ENCODE results near the gene RPL12.

The RPL12 gene

GRCh38 chr9:127422787-127423186 lies 28.4 kb downstream of the RPL12 start:
- no peak for DNase-seq (ENCODE audit: low spot score)
- TF ChIP-seq CTCF (IDR thresholded peaks at IDR 0.05; ENCODE audit: extremely low read depth, missing control alignments), result no peak

- TF ChIP-seq CTCF (IDR thresholded peaks at IDR 0.05; ENCODE audit: extremely low read depth, missing control alignments), result no peak
- no peak for DNase-seq (ENCODE audit: low spot score)
These were observed 28.9 kb downstream of the RPL12 start for GRCh38 chr9:127422133-127422782.

GRCh38 chr9:127421057-127421456 lies 30.1 kb downstream of the RPL12 start:
- no peak for DNase-seq (ENCODE audit: low spot score)
- TF ChIP-seq CTCF (IDR thresholded peaks at IDR 0.05; ENCODE audit: extremely low read depth, missing control alignments), result no peak

GRCh38 chr9:127419348-127419747 lies 31.9 kb downstream of the RPL12 start:
- no peak for TF ChIP-seq CTCF (IDR thresholded peaks at IDR 0.05; ENCODE audit: extremely low read depth, missing control alignments)
- DNase-seq (ENCODE audit: low spot score), result no peak

GRCh38 chr9:127418037-127418471 lies 33.2 kb downstream of the RPL12 start:
- TF ChIP-seq CTCF (IDR thresholded peaks at IDR 0.05; ENCODE audit: extremely low read depth, missing control alignments), result no peak
- no peak for DNase-seq (ENCODE audit: low spot score)

GRCh38 chr9:127417131-127418036 lies 33.8 kb downstream of the RPL12 start:
- no peak for DNase-seq (ENCODE audit: low spot score)
- TF ChIP-seq CTCF (IDR thresholded peaks at IDR 0.05; ENCODE audit: extremely low read depth, missing control alignments), result no peak

- no peak for DNase-seq (ENCODE audit: low spot score)
- TF ChIP-seq CTCF (IDR thresholded peaks at IDR 0.05; ENCODE audit: extremely low read depth, missing control alignments), result no peak
These were observed 35.5 kb downstream of the RPL12 start for GRCh38 chr9:127415657-127416056.
